ENCODE results near the gene ZNF57. TPM values are rescaled to one million over a fixed set of nuclear protein-coding genes. Genes with fewer than 3 reads are reported as not detected.

Gene ZNF57
- total and polyA plus RNA-seq, 2 of the 13 experiments (the other 11 are each of a cell fraction or from before 2014, with no cell fraction given) = 6.6 to 17.5 TPM

DNA sequence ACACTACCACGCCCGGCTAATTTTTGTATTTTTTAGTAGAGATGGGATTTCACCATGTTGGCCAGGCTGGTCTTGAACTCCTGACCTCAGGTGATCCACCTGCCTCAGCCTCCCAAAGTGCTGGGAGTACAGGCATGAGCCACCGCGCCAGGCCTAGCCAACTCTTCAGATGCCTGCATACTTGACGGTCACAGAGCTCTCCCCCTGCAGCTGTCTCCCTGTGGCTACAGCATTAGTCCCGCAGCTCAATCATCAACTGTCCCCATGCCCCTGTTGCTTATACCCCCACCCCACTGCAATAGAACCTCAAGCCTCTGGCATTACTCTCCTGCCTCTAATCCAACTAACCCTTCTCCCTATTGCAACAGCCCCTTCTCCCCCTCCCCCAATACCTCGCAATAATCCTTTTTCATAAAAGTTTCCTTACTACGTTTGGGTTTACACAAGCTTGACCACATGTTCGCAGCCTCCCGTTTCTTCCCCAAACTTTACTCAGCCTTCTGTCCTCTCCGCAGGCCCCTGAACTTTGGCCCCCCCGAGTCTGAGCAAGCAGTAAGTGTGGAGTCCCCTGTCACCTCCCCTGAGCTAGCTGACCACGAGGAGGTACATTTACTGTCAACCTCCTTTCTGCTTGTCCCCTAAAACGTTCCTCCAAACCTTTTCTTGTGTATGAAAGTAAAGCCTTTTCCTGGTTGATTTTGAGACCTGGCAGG lies 42.4 kb downstream of the ZNF57 start:
- Histone ChIP-seq H2AFZ (ENCODE audit: low read length) (peak overlapping the region; percentile 76), H3K9me3 (ENCODE audit: low read length) (no peaks in the 10 kb centered on the region), H4K20me1 (ENCODE audit: insufficient read depth, low read length) (no peaks in the 10 kb centered on the region), H3K9ac (ENCODE audit: insufficient read depth, low read depth, low read length) (peak overlapping the region; percentile 78), H3K27ac (ENCODE audit: extremely low read length, insufficient read depth, low read length) (peak overlapping the region; percentile 86), H3K4me3 (replicated peaks in 1 of 3; ENCODE audit: insufficient read depth in 1 of 3, low read depth in 2 of 3, low read length in 3 of 3) (peak overlapping the region; percentile 84 to 90 (median 88)), H3K79me2 (ENCODE audit: insufficient read depth, low read length) (peaks cover 32% of the 10 kb centered on the region), H3K36me3 (replicated peaks in 1 of 2; ENCODE audit: control insufficient read depth in 1 of 2, insufficient read depth in 2 of 2, low read length in 2 of 2) (peaks cover 3 to 12% of the 10 kb centered on the region in 2 experiments; a peak in 4 of 5 replicates), H3K27me3 (ENCODE audit: control insufficient read depth in 1 of 2, insufficient read depth in 2 of 2, low read length in 2 of 2) (no peaks in the 10 kb centered on the region; a peak in 1 of 5 replicates), H3K4me1 (ENCODE audit: insufficient read depth, low read length) (peaks cover 20% of the 10 kb centered on the region), H3K4me2 (ENCODE audit: low read depth, low read length) (peak overlapping the region; percentile 90)
- in situ Hi-C loops (cut with HindIII; ENCODE audit: extremely low pct_ligation_motif_present, low pct_unique_long_range_greater_than_20kb) = no loop called here
- no TSS peak for BruUV-seq (replicated peaks)
- ChIA-PET POLR2A (interaction anchor here (0.7 to 3.3 kb wide), 10 partner anchors 7 to 333 kb away, joined by 3 to 20 read pairs (median 5); partner anchors contain the start of genes TLE6, ZNF556 and ZNF57), CTCF (ENCODE audit: low intra/inter-chr PET ratio, low total read pairs) (no interaction called here)
- 16% methylated on average over 10 of the region's 14 CpGs for WGBS (ENCODE audit: low lambda C conversion rate)
- DNase-seq (ENCODE audit: low spot score) = peak; percentile 52
- intact Hi-C loops (cut with micrococcal nuclease; ENCODE audit: unreplicated experiment) = loop anchor here (1.0 kb wide), 2 partner anchors 41 to 56 kb away; no protein-coding TSS in a partner anchor
- peak; percentile 26 for ATAC-seq
- FAIRE-seq = peak; percentile 30
- TF ChIP-seq HNF4A (CRISPR knock-in tag; IDR thresholded peaks at IDR 0.05) (peak; percentile 63), YEATS2 (CRISPR knock-in tag; IDR thresholded peaks at IDR 0.05; ENCODE audit: borderline replicate concordance) (no peak), ZNF24 (IDR thresholded peaks at IDR 0.05) (no peak), RAD21 (CRISPR knock-in tag; IDR thresholded peaks at IDR 0.05) (no peak), ZKSCAN1 (IDR thresholded peaks at IDR 0.05; ENCODE audit: low read length) (no peak), MED1 (CRISPR knock-in tag; IDR thresholded peaks at IDR 0.05) (no peak), GTF2F1 (IDR thresholded peaks at IDR 0.05; ENCODE audit: low read length) (no peak), ZFX (CRISPR knock-in tag; IDR thresholded peaks at IDR 0.05; ENCODE audit: low read depth) (peak; percentile 55), CREM (IDR thresholded peaks at IDR 0.05) (no peak), CREM (CRISPR knock-in tag; IDR thresholded peaks at IDR 0.05) (no peak), ZNF138 (CRISPR knock-in tag; IDR thresholded peaks at IDR 0.05; ENCODE audit: low read depth) (no peak), CBFB (CRISPR knock-in tag; IDR thresholded peaks at IDR 0.05) (no peak), MIER2 (CRISPR knock-in tag; IDR thresholded peaks at IDR 0.05) (no peak), ZNF33B (CRISPR knock-in tag; IDR thresholded peaks at IDR 0.05) (no peak), ZNF619 (CRISPR knock-in tag; IDR thresholded peaks at IDR 0.05) (no peak), ZNF724P (CRISPR knock-in tag; IDR thresholded peaks at IDR 0.05; ENCODE audit: borderline replicate concordance) (no peak)
- TF ChIP-seq, protein P1, sequence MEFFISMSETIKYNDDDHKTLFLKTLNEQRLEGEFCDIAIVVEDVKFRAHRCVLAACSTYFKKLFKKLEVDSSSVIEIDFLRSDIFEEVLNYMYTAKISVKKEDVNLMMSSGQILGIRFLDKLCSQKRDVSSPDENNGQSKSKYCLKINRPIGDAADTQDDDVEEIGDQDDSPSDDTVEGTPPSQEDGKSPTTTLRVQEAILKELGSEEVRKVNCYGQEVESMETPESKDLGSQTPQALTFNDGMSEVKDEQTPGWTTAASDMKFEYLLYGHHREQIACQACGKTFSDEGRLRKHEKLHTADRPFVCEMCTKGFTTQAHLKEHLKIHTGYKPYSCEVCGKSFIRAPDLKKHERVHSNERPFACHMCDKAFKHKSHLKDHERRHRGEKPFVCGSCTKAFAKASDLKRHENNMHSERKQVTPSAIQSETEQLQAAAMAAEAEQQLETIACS (CRISPR knock-in tag; IDR thresholded peaks at IDR 0.05) = no peak
- TF ChIP-seq, protein P2, sequence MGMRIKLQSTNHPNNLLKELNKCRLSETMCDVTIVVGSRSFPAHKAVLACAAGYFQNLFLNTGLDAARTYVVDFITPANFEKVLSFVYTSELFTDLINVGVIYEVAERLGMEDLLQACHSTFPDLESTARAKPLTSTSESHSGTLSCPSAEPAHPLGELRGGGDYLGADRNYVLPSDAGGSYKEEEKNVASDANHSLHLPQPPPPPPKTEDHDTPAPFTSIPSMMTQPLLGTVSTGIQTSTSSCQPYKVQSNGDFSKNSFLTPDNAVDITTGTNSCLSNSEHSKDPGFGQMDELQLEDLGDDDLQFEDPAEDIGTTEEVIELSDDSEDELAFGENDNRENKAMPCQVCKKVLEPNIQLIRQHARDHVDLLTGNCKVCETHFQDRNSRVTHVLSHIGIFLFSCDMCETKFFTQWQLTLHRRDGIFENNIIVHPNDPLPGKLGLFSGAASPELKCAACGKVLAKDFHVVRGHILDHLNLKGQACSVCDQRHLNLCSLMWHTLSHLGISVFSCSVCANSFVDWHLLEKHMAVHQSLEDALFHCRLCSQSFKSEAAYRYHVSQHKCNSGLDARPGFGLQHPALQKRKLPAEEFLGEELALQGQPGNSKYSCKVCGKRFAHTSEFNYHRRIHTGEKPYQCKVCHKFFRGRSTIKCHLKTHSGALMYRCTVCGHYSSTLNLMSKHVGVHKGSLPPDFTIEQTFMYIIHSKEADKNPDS (CRISPR knock-in tag; IDR thresholded peaks at IDR 0.05) = no peak
- TF ChIP-seq, protein P3, sequence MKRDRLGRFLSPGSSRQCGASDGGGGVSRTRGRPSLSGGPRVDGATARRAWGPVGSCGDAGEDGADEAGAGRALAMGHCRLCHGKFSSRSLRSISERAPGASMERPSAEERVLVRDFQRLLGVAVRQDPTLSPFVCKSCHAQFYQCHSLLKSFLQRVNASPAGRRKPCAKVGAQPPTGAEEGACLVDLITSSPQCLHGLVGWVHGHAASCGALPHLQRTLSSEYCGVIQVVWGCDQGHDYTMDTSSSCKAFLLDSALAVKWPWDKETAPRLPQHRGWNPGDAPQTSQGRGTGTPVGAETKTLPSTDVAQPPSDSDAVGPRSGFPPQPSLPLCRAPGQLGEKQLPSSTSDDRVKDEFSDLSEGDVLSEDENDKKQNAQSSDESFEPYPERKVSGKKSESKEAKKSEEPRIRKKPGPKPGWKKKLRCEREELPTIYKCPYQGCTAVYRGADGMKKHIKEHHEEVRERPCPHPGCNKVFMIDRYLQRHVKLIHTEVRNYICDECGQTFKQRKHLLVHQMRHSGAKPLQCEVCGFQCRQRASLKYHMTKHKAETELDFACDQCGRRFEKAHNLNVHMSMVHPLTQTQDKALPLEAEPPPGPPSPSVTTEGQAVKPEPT (CRISPR knock-in tag; IDR thresholded peaks at IDR 0.05; ENCODE audit: low read depth) = no peak
- TF ChIP-seq, protein P4, sequence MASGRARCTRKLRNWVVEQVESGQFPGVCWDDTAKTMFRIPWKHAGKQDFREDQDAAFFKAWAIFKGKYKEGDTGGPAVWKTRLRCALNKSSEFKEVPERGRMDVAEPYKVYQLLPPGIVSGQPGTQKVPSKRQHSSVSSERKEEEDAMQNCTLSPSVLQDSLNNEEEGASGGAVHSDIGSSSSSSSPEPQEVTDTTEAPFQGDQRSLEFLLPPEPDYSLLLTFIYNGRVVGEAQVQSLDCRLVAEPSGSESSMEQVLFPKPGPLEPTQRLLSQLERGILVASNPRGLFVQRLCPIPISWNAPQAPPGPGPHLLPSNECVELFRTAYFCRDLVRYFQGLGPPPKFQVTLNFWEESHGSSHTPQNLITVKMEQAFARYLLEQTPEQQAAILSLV (CRISPR knock-in tag; IDR thresholded peaks at IDR 0.05; ENCODE audit: borderline replicate concordance) = no peak
